Spleen (tissue), 7 donors: ENCODE data around the gene RAMP3.

Experiments
- POLR2A ChIP-seq, 3 donors: fragments of 450-650 bp; IDR thresholded peaks; one replicate each; pipeline ENCODE4 v1.5.1; 2017; ENCODE audit warnings: antibody characterized with exemption in 3 of 3, mild to moderate bottlenecking in 1 of 3
- POLR2AphosphoS5 ChIP-seq, 3 donors: sonication (generic); formaldehyde crosslinking; IDR thresholded peaks; one replicate each; pipeline ENCODE4 v1.5.1; 2017; ENCODE audit warnings: antibody characterized with exemption in 3 of 3
- TF ChIP-seq, protein P1 (sequence below), 11 experiments: fragments of 200-600 bp in 7 of 11; fragments of 450-650 bp in 4 of 11; sonication (generic) in 4 of 11; IDR thresholded peaks in 8 of 11; conservative IDR thresholded peaks in 3 of 11; 1 replicate in 7 of 11; 2 replicates in 4 of 11; pipeline versions ENCODE4 v1.4.0 to v1.8.0; 2016 to 2021; ENCODE audit warnings: antibody characterized with exemption in 11 of 11, inconsistent platforms in 4 of 11, mild to moderate bottlenecking in 1 of 11
- donor health status: DM: no; HTN: no; CAD: no; lungs with moderate emphysema.
- donor health status: DM: no; HTN: no; CAD: no.
- donor health status: DM: no; HTN: no; CAD: no.

DNA sequence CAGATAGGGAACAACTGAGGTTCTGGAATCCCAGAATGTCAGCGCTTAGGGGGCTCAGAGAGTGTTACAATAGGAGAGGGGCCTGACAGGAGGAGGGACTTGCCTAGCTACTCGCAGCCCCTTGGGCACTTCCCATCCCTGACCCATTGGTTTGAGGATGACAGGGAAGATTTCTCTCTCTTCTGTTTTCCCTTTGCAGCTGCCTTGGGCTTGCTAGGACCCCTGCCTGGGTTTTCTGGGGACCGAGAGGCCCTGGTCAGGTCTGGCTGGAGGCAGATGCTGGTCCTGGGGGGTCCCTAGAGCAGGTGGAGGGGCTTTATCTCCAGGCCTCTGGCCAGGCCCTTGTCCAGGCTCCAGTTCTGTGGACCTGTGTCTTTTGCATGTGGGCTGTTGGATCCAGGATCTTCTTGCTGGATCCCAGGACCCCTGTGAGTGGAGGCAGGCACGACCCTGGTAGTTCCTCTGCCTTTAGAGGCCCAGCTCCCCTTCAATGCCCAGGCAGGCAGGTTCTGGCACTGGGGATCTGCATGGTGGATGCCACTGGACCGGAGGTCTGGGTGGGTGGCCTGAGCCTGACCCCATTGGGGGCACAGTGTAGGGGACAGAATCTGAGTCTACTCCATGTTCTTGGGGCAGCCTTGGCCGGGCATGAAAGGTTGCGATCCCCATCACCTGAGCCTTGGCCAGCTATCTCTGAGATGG is 26.9 kb downstream of the RAMP3 start:
- TF ChIP-seq, protein P1, sequence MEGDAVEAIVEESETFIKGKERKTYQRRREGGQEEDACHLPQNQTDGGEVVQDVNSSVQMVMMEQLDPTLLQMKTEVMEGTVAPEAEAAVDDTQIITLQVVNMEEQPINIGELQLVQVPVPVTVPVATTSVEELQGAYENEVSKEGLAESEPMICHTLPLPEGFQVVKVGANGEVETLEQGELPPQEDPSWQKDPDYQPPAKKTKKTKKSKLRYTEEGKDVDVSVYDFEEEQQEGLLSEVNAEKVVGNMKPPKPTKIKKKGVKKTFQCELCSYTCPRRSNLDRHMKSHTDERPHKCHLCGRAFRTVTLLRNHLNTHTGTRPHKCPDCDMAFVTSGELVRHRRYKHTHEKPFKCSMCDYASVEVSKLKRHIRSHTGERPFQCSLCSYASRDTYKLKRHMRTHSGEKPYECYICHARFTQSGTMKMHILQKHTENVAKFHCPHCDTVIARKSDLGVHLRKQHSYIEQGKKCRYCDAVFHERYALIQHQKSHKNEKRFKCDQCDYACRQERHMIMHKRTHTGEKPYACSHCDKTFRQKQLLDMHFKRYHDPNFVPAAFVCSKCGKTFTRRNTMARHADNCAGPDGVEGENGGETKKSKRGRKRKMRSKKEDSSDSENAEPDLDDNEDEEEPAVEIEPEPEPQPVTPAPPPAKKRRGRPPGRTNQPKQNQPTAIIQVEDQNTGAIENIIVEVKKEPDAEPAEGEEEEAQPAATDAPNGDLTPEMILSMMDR (IDR thresholded peaks at IDR 0.05 in 8 of 11, conservative IDR thresholded peaks at IDR 0.05 in 3 of 11): no peak
- TF ChIP-seq POLR2A (IDR thresholded peaks at IDR 0.05) (no peak), POLR2AphosphoS5 (IDR thresholded peaks at IDR 0.05) (no peak)
